ENCODE results near the gene RFX2. TPM values are rescaled to one million over a fixed set of nuclear protein-coding genes. Genes with fewer than 3 reads are reported as not detected.

The RFX2 gene
- total RNA-seq, 1 donor from 2014 or later = 6.2 TPM

GRCh38 chr19:5957170-5957569, 153.1 kb downstream of the RFX2 start:
- Histone ChIP-seq H3F3A (ENCODE audit: low read depth) (peaks cover 12% of the 10 kb centered on the region), H4K20me1 (ENCODE audit: low read depth) (peaks cover 100% of the 10 kb centered on the region), H3K9me3 (ENCODE audit: low read depth) (no peaks in the 10 kb centered on the region), H3K79me2 (ENCODE audit: low read depth) (peaks cover 100% of the 10 kb centered on the region), H3K4me1 (peaks cover 55% of the 10 kb centered on the region), H3K4me2 (no peak overlapping the region), H3K27me3 (no peaks in the 10 kb centered on the region), H3K36me3 (no peaks in the 10 kb centered on the region), H3K9ac (no peak overlapping the region), H3K4me3 (no peak overlapping the region), H3K27ac (no peak overlapping the region), H2AFZ (replicated peaks) (no peak overlapping the region)
- H3K4me3 Mint-ChIP-seq = no peak overlapping the region
- no peak overlapping the region for H3K27ac Mint-ChIP-seq
- no peaks in the 10 kb centered on the region for H3K36me3 Mint-ChIP-seq
- no peak for DNase-seq (ENCODE audit: low spot score)
- H3K4me1 Mint-ChIP-seq = peaks cover 81% of the 10 kb centered on the region
- peaks cover 2% of the 10 kb centered on the region for H3K27me3 Mint-ChIP-seq (ENCODE audit: insufficient read depth, low read depth)
- no peak for TF ChIP-seq EZH2 (IDR thresholded peaks at IDR 0.05)
- H3K9me3 Mint-ChIP-seq = no peaks in the 10 kb centered on the region

GRCh38 chr19:5956728-5957127, 153.6 kb downstream of the RFX2 start:
- no peak for DNase-seq (ENCODE audit: low spot score)
- Mint-ChIP-seq H3K27me3 (ENCODE audit: insufficient read depth, low read depth) (peaks cover 2% of the 10 kb centered on the region), H3K4me3 (no peak overlapping the region), H3K4me1 (peaks cover 81% of the 10 kb centered on the region), H3K9me3 (no peaks in the 10 kb centered on the region), H3K27ac (no peak overlapping the region), H3K36me3 (no peaks in the 10 kb centered on the region)
- no peaks in the 10 kb centered on the region for H3K27me3 ChIP-seq
- no peak overlapping the region for H3K27ac ChIP-seq
- peaks cover 59% of the 10 kb centered on the region for H3K4me1 ChIP-seq
- no peak overlapping the region for H3K4me3 ChIP-seq
- no peaks in the 10 kb centered on the region for H3K36me3 ChIP-seq
- TF ChIP-seq EZH2phosphoT487 (IDR thresholded peaks at IDR 0.05) = no peak
- no peak for TF ChIP-seq EZH2 (IDR thresholded peaks at IDR 0.05)
- TF ChIP-seq CTCF (IDR thresholded peaks at IDR 0.05) = no peak
- no peak overlapping the region for H3K4me2 ChIP-seq
- H3K79me2 ChIP-seq (ENCODE audit: low read depth) = peaks cover 100% of the 10 kb centered on the region
- H3K9me3 ChIP-seq (ENCODE audit: low read depth) = no peaks in the 10 kb centered on the region
- no peak overlapping the region for H3K9ac ChIP-seq
- H3F3A ChIP-seq (ENCODE audit: low read depth) = peaks cover 17% of the 10 kb centered on the region
- peaks cover 100% of the 10 kb centered on the region for H4K20me1 ChIP-seq (ENCODE audit: low read depth)
- H2AFZ ChIP-seq (replicated peaks) = no peak overlapping the region

DNA sequence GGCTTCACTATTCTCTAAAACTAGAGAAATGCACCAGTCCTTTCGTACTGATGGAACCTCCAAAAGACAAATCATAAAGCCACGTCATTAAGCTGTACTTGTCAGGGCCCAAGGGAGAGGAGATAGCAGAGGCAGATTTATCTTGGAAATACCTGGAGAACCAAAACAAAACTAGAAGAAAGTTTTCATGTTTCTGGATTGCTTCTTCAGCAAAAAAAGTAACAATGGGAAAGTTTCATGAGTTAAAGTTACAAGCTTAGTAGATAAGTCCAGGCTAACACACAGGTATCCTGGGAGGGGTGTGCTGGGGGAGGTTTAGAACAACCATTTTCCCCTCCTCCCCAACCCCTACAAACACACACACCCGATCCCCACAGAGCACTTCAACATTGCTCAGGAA, 154.0 kb downstream of the RFX2 start:
- no peaks in the 10 kb centered on the region for H3K9me3 Mint-ChIP-seq
- Histone ChIP-seq H3K27ac (no peak overlapping the region), H3K36me3 (no peaks in the 10 kb centered on the region), H2AFZ (replicated peaks) (no peak overlapping the region), H3K4me1 (peaks cover 63% of the 10 kb centered on the region), H3K79me2 (ENCODE audit: low read depth) (peaks cover 100% of the 10 kb centered on the region), H3K27me3 (no peaks in the 10 kb centered on the region), H4K20me1 (ENCODE audit: low read depth) (peaks cover 100% of the 10 kb centered on the region), H3K9me3 (ENCODE audit: low read depth) (no peaks in the 10 kb centered on the region), H3K9ac (no peak overlapping the region), H3K4me2 (no peak overlapping the region), H3K4me3 (no peak overlapping the region), H3F3A (ENCODE audit: low read depth) (peaks cover 21% of the 10 kb centered on the region)
- H3K27me3 Mint-ChIP-seq (ENCODE audit: insufficient read depth, low read depth) = peaks cover 2% of the 10 kb centered on the region
- TF ChIP-seq CTCF (IDR thresholded peaks at IDR 0.05) (no peak), EZH2 (IDR thresholded peaks at IDR 0.05) (no peak), EZH2phosphoT487 (IDR thresholded peaks at IDR 0.05) (no peak)
- H3K36me3 Mint-ChIP-seq = no peaks in the 10 kb centered on the region
- DNase-seq (ENCODE audit: low spot score) = no peak
- peaks cover 84% of the 10 kb centered on the region for H3K4me1 Mint-ChIP-seq
- no peak overlapping the region for H3K27ac Mint-ChIP-seq
- H3K4me3 Mint-ChIP-seq = no peak overlapping the region

DNA sequence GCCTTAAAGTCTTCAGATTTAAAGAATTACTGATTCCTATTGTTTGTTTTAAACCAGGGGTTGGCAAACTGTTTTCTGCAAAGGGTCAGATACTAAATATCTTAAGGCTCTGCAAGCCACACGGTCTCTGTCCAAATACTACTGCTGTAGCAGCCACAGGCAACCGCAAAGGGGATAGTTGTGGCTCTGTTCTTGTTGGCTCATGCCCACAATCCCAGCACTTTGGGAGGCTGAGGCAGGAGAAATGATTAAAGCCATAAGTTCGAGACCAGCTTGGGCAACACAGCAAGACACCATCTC, 154.7 kb downstream of the RFX2 start:
- DNase-seq (ENCODE audit: low spot score) = no peak
- no peak overlapping the region for H3K4me2 ChIP-seq
- H3K4me1 ChIP-seq = peaks cover 71% of the 10 kb centered on the region
- Mint-ChIP-seq H3K4me3 (no peak overlapping the region), H3K4me1 (peaks cover 87% of the 10 kb centered on the region), H3K27me3 (ENCODE audit: insufficient read depth, low read depth) (peaks cover 2% of the 10 kb centered on the region), H3K9me3 (no peaks in the 10 kb centered on the region), H3K36me3 (peaks cover 2% of the 10 kb centered on the region), H3K27ac (no peak overlapping the region)
- peaks cover 100% of the 10 kb centered on the region for H4K20me1 ChIP-seq (ENCODE audit: low read depth)
- no peaks in the 10 kb centered on the region for H3K27me3 ChIP-seq
- no peak overlapping the region for H3K4me3 ChIP-seq
- peaks cover 28% of the 10 kb centered on the region for H3F3A ChIP-seq (ENCODE audit: low read depth)
- no peaks in the 10 kb centered on the region for H3K9me3 ChIP-seq (ENCODE audit: low read depth)
- no peaks in the 10 kb centered on the region for H3K36me3 ChIP-seq
- H3K27ac ChIP-seq = no peak overlapping the region
- peaks cover 95% of the 10 kb centered on the region for H3K79me2 ChIP-seq (ENCODE audit: low read depth)
- H2AFZ ChIP-seq (replicated peaks) = no peak overlapping the region
- TF ChIP-seq CTCF (IDR thresholded peaks at IDR 0.05) (no peak), EZH2 (IDR thresholded peaks at IDR 0.05) (no peak), EZH2phosphoT487 (IDR thresholded peaks at IDR 0.05) (no peak)
- no peak overlapping the region for H3K9ac ChIP-seq
